ENCODE results near the gene SNTG2. TPM values are rescaled to one million over a fixed set of nuclear protein-coding genes. Genes with fewer than 3 reads are reported as not detected.

Gene SNTG2
- polyA plus RNA-seq, 3 donors: not detected

- intact Hi-C loops (cut with micrococcal nuclease): no loop called here
- 88% methylated on average over 10 of the region's 10 CpGs for WGBS (ENCODE audit: insufficient coverage)
- no peak overlapping the region for H3K4me2 ChIP-seq (replicated peaks; ENCODE audit: extremely low read depth, low read length, poor library complexity, severe bottlenecking)
- no peaks in the 10 kb centered on the region for H3K36me3 Mint-ChIP-seq
- H2AFZ ChIP-seq (ENCODE audit: insufficient read depth, low read depth, low read length, poor library complexity, severe bottlenecking): no peak overlapping the region
- H3K79me2 ChIP-seq (ENCODE audit: insufficient read depth, low read length): no peaks in the 10 kb centered on the region
- H3K9me3 Mint-ChIP-seq: peaks cover 0 to 3% (median 0%) of the 10 kb centered on the region in 7 donors
- H3K9ac ChIP-seq (ENCODE audit: insufficient read depth, low read length, poor library complexity, severe bottlenecking): no peak overlapping the region
- no peaks in the 10 kb centered on the region for H3K27me3 ChIP-seq (ENCODE audit: control insufficient read depth in 2 of 2, insufficient read depth in 2 of 2, low read length in 2 of 2)
- H3K27me3 Mint-ChIP-seq (ENCODE audit: low read depth in 3 of 3): peaks cover 0 to 2% (median 1%) of the 10 kb centered on the region in 3 donors
- H4K20me1 ChIP-seq (ENCODE audit: insufficient read depth, low read length): no peaks in the 10 kb centered on the region
- no peak for DNase-seq
- no peak overlapping the region for H3K4me3 Mint-ChIP-seq
- no peak overlapping the region for H3K27ac ChIP-seq (ENCODE audit: low read depth in 1 of 2, low read length in 2 of 2)
- no peak for TF ChIP-seq CTCF (IDR thresholded peaks at IDR 0.05)
- H3K4me1 ChIP-seq (ENCODE audit: control insufficient read depth in 1 of 2, insufficient read depth in 2 of 2, low read length in 2 of 2): no peaks in the 10 kb centered on the region
- H3K4me1 Mint-ChIP-seq: no peaks in the 10 kb centered on the region
- no peak overlapping the region for H3K27ac Mint-ChIP-seq
- H3K4me3 ChIP-seq (replicated peaks in 1 of 3; ENCODE audit: low read depth in 2 of 3, low read length in 3 of 3): no peak overlapping the region
- H3K36me3 ChIP-seq (replicated peaks in 1 of 2; ENCODE audit: control insufficient read depth in 1 of 2, insufficient read depth in 2 of 2, low read length in 2 of 2): no peaks in the 10 kb centered on the region
- no peaks in the 10 kb centered on the region for H3K9me3 ChIP-seq (replicated peaks in 1 of 2; ENCODE audit: control insufficient read depth in 1 of 2, insufficient read depth in 1 of 2, low read length in 2 of 2)
Measured at GRCh38 chr2:1078326-1078725, 127.7 kb downstream of the SNTG2 start.

GRCh38 chr2:1079873-1080799 is 129.5 kb downstream of the SNTG2 start:
- H3K4me1 Mint-ChIP-seq: no peaks in the 10 kb centered on the region
- H3K9me3 ChIP-seq (replicated peaks in 1 of 2; ENCODE audit: control insufficient read depth in 1 of 2, insufficient read depth in 1 of 2, low read length in 2 of 2): no peaks in the 10 kb centered on the region
- WGBS (ENCODE audit: insufficient coverage): 93% methylated on average over 13 of the region's 15 CpGs
- peaks cover 0 to 3% (median 0%) of the 10 kb centered on the region in 7 donors for H3K9me3 Mint-ChIP-seq
- intact Hi-C loops (cut with micrococcal nuclease): no loop called here
- no peak for DNase-seq
- no peaks in the 10 kb centered on the region for H4K20me1 ChIP-seq (ENCODE audit: insufficient read depth, low read length)
- no peak overlapping the region for H3K27ac Mint-ChIP-seq
- H3K36me3 ChIP-seq (replicated peaks in 1 of 2; ENCODE audit: control insufficient read depth in 1 of 2, insufficient read depth in 2 of 2, low read length in 2 of 2): no peaks in the 10 kb centered on the region
- no peak overlapping the region for H3K4me3 ChIP-seq (replicated peaks in 1 of 3; ENCODE audit: low read depth in 2 of 3, low read length in 3 of 3)
- no peak overlapping the region for H3K4me2 ChIP-seq (replicated peaks; ENCODE audit: extremely low read depth, low read length, poor library complexity, severe bottlenecking)
- no peak overlapping the region for H3K27ac ChIP-seq (ENCODE audit: low read depth in 1 of 2, low read length in 2 of 2)
- no peaks in the 10 kb centered on the region for H3K27me3 ChIP-seq (ENCODE audit: control insufficient read depth in 2 of 2, insufficient read depth in 2 of 2, low read length in 2 of 2)
- no peak overlapping the region for H3K9ac ChIP-seq (ENCODE audit: insufficient read depth, low read length, poor library complexity, severe bottlenecking)
- no peaks in the 10 kb centered on the region for H3K79me2 ChIP-seq (ENCODE audit: insufficient read depth, low read length)
- no peak for TF ChIP-seq CTCF (IDR thresholded peaks at IDR 0.05)
- H3K27me3 Mint-ChIP-seq (ENCODE audit: low read depth in 3 of 3): peaks cover 0 to 2% (median 1%) of the 10 kb centered on the region in 3 donors
- H3K4me3 Mint-ChIP-seq: no peak overlapping the region
- no peaks in the 10 kb centered on the region for H3K36me3 Mint-ChIP-seq
- H2AFZ ChIP-seq (ENCODE audit: insufficient read depth, low read depth, low read length, poor library complexity, severe bottlenecking): no peak overlapping the region
- no peaks in the 10 kb centered on the region for H3K4me1 ChIP-seq (ENCODE audit: control insufficient read depth in 1 of 2, insufficient read depth in 2 of 2, low read length in 2 of 2)

All from CD14-positive monocyte (primary cell).